Keratinocyte (primary cell): ENCODE results near the gene CTSS. TPM values are rescaled to one million over a fixed set of nuclear protein-coding genes. Genes with fewer than 3 reads are reported as not detected.

ENCODE experiments used
- DNase-seq: peaks from one replicate; pipeline ENCODE4 v3.0.0-alpha.2; 2011; ENCODE audit warnings: low read depth, missing footprints, low spot score
- FAIRE-seq: peaks from 2 replicates; lab custom pipeline; 2011; peaks lifted over from hg19 to GRCh38; lab: Jason Lieb, UNC
- H2AFZ ChIP-seq: 2 replicates; pipeline ENCODE4 v1.6.0; 2012; ENCODE audit warnings: low read length, control low read depth, inconsistent platforms; ENCODE audit not compliant: control insufficient read depth
- H3K27ac ChIP-seq: 2 replicates; pipeline ENCODE4 v1.5.1; 2011; ENCODE audit warnings: low read length; ENCODE audit not compliant: control insufficient read depth, insufficient read depth
- H3K27me3 ChIP-seq: 3 replicates; pipeline ENCODE4 v1.6.0; 2011; ENCODE audit warnings: low read length; ENCODE audit not compliant: control insufficient read depth, insufficient read depth; ENCODE audit errors: extremely low read depth
- H3K36me3 ChIP-seq, 2 experiments: 2 replicates in 1 of 2; 3 replicates in 1 of 2; pipeline ENCODE4 v1.5.1; 2011; ENCODE audit warnings: low read length in 2 of 2, mild to moderate bottlenecking in 1 of 2; ENCODE audit not compliant: control insufficient read depth in 2 of 2, insufficient read depth in 2 of 2; ENCODE audit errors: extremely low read depth in 1 of 2
- H3K4me1 ChIP-seq: 3 replicates; pipeline ENCODE4 v1.5.1; 2011; ENCODE audit warnings: low read length; ENCODE audit not compliant: control insufficient read depth, insufficient read depth; ENCODE audit errors: extremely low read depth
- H3K4me2 ChIP-seq: 3 replicates; pipeline ENCODE4 v1.6.0; 2011; ENCODE audit warnings: low read depth, low read length; ENCODE audit not compliant: control insufficient read depth, insufficient read depth; ENCODE audit errors: extremely low read depth
- H3K4me3 ChIP-seq, 3 experiments: fragments of 200-600 bp in 1 of 3; sonication (generic) in 1 of 3; 2 replicates in 2 of 3; 3 replicates in 1 of 3; pipeline ENCODE4 v1.5.1; 2011 to 2016; ENCODE audit warnings: low read length in 3 of 3, mild to moderate bottlenecking in 3 of 3, control low read depth in 2 of 3, inconsistent platforms in 1 of 3, low read depth in 1 of 3, mixed read lengths in 1 of 3, mixed run types in 1 of 3, moderate library complexity in 1 of 3; ENCODE audit not compliant: control insufficient read depth in 2 of 3, insufficient read depth in 2 of 3; ENCODE audit errors: extremely low read depth in 1 of 3
- H3K79me2 ChIP-seq: 2 replicates; pipeline ENCODE4 v1.6.0; 2012; ENCODE audit warnings: low read length; ENCODE audit not compliant: control insufficient read depth, insufficient read depth
- H3K9ac ChIP-seq: 3 replicates; pipeline ENCODE4 v1.6.0; 2011; ENCODE audit warnings: low read length; ENCODE audit not compliant: control insufficient read depth, insufficient read depth; ENCODE audit errors: extremely low read depth
- H3K9me1 ChIP-seq: 3 replicates; pipeline ENCODE4 v1.6.0; 2011; ENCODE audit warnings: low read length; ENCODE audit not compliant: control insufficient read depth, insufficient read depth; ENCODE audit errors: extremely low read depth
- H3K9me3 ChIP-seq: 2 replicates; pipeline ENCODE4 v1.5.1; 2012; ENCODE audit warnings: low read depth, low read length; ENCODE audit not compliant: control insufficient read depth
- H4K20me1 ChIP-seq: 3 replicates; pipeline ENCODE4 v1.6.0; 2011; ENCODE audit warnings: low read length; ENCODE audit not compliant: control insufficient read depth, insufficient read depth; ENCODE audit errors: extremely low read depth
- EZH2 ChIP-seq: IDR thresholded peaks from one replicate; pipeline ENCODE4 v1.6.1; 2012; ENCODE audit warnings: inconsistent platforms, mild to moderate bottlenecking, low read length, moderate library complexity
- dilution Hi-C: fragments of 300-500 bp; cut with MboI; formaldehyde crosslinking; loops from one replicate; pipeline ENCODE4 v1.7.0; 2020; ENCODE audit warnings: low sequenced_read_pairs; ENCODE audit not compliant: extremely low pct_ligation_motif_present
- polyA plus RNA-seq, 5 experiments: library from polyadenylated mRNA; depleted of rRNA in 3 of 5; stranded (reverse) in 3 of 5; stranded (forward) in 1 of 5; unstranded in 1 of 5; fragments of >200 nt; gene quantifications; 1 replicate in 1 of 5; 2 replicates in 3 of 5; 3 replicates in 1 of 5; pipeline versions ENCODE4 v1.2.1 to v1.2.3, GENCODE V29; 2011 to 2012; ENCODE audit warnings: missing spikeins in 2 of 5, low read depth in 1 of 5, low replicate concordance in 1 of 5
- TF ChIP-seq, protein P1 (sequence below), 3 experiments: IDR thresholded peaks in 1 of 3; conservative IDR thresholded peaks in 1 of 3; optimal IDR thresholded peaks in 1 of 3; 2 replicates in 2 of 3; 3 replicates in 1 of 3; pipeline versions ENCODE3 to v1.5.1; 2011; ENCODE audit warnings: low read length in 3 of 3, mild to moderate bottlenecking in 3 of 3, moderate library complexity in 2 of 3, control low read depth in 1 of 3, inconsistent platforms in 1 of 3; ENCODE audit not compliant: insufficient read depth in 2 of 3; ENCODE audit errors: extremely low read depth in 1 of 3

The CTSS gene
- polyA plus RNA-seq, 1 donor (not counting 4 experiments of a cell fraction or from before 2014, with no cell fraction given), result 1.4 TPM

DNA sequence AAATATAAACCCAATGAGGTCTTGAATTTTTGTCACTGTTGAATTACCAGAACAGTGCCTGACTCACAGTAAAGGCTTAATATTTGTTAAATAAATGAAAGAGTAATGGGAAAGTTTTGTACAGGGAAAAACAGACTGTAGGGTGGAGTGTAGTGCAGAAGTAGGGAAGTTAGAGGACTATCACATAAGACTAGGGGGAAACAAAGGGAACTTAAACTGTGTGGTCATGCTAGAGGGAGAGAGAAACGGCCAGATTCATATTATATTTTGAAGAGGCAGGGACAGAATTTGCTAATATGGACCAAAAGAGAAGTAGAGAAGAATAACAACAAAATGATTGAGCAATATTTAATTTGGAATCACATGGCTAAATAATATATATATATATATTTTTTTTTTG, 27.6 kb upstream of the CTSS start:
- Histone ChIP-seq H3K27me3 (no peaks in the 10 kb centered on the region), H3K4me1 (peaks cover 5% of the 10 kb centered on the region), H3K27ac (no peak overlapping the region), H3K4me3 (no peak overlapping the region), H3K36me3 (peaks cover 0 to 3% of the 10 kb centered on the region in 2 experiments), H2AFZ (no peak overlapping the region), H4K20me1 (no peaks in the 10 kb centered on the region), H3K4me2 (no peak overlapping the region), H3K79me2 (no peaks in the 10 kb centered on the region), H3K9ac (no peak overlapping the region), H3K9me1 (no peaks in the 10 kb centered on the region), H3K9me3 (no peaks in the 10 kb centered on the region)
- dilution Hi-C loops, result no loop called here
- no peak for DNase-seq
- TF ChIP-seq EZH2, result no peak
- TF ChIP-seq, protein P1, sequence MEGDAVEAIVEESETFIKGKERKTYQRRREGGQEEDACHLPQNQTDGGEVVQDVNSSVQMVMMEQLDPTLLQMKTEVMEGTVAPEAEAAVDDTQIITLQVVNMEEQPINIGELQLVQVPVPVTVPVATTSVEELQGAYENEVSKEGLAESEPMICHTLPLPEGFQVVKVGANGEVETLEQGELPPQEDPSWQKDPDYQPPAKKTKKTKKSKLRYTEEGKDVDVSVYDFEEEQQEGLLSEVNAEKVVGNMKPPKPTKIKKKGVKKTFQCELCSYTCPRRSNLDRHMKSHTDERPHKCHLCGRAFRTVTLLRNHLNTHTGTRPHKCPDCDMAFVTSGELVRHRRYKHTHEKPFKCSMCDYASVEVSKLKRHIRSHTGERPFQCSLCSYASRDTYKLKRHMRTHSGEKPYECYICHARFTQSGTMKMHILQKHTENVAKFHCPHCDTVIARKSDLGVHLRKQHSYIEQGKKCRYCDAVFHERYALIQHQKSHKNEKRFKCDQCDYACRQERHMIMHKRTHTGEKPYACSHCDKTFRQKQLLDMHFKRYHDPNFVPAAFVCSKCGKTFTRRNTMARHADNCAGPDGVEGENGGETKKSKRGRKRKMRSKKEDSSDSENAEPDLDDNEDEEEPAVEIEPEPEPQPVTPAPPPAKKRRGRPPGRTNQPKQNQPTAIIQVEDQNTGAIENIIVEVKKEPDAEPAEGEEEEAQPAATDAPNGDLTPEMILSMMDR (optimal IDR thresholded peaks at IDR 0.05 in 1 of 3, IDR thresholded peaks at IDR 0.05 in 1 of 3, conservative IDR thresholded peaks at IDR 0.05 in 1 of 3; ENCODE audit: extremely low read depth in 1 of 3, insufficient read depth in 2 of 3, low read length in 3 of 3), result no peak
- no peak for FAIRE-seq

GRCh38 chr1:150791585-150791984, 26.0 kb upstream of the CTSS start:
- Histone ChIP-seq H3K9me3 (no peaks in the 10 kb centered on the region), H3K4me1 (peaks cover 5% of the 10 kb centered on the region), H3K79me2 (no peaks in the 10 kb centered on the region), H2AFZ (no peak overlapping the region), H3K4me2 (no peak overlapping the region), H4K20me1 (no peaks in the 10 kb centered on the region), H3K4me3 (no peak overlapping the region), H3K27ac (no peak overlapping the region), H3K36me3 (no peaks in the 10 kb centered on the region), H3K9ac (no peak overlapping the region), H3K27me3 (no peaks in the 10 kb centered on the region), H3K9me1 (no peaks in the 10 kb centered on the region)
- TF ChIP-seq EZH2, result no peak
- TF ChIP-seq, protein P1 (optimal IDR thresholded peaks at IDR 0.05 in 1 of 3, IDR thresholded peaks at IDR 0.05 in 1 of 3, conservative IDR thresholded peaks at IDR 0.05 in 1 of 3; ENCODE audit: extremely low read depth in 1 of 3, insufficient read depth in 2 of 3, low read length in 3 of 3), result no peak
- no peak for DNase-seq
- dilution Hi-C loops, result no loop called here
- FAIRE-seq, result no peak
